ENCODE data around the gene MPZL2.

GRCh38 chr11:118290923-118291322 is 26.8 kb upstream of the MPZL2 start:
- TF ChIP-seq CTCF (IDR thresholded peaks at IDR 0.05) (peak in 4 of 6 experiments; percentile 30 to 46 (median 42)), POLR2A (IDR thresholded peaks at IDR 0.05) (no peak)

Measured in adrenal gland (tissue), 5 donors.